Airway epithelial cell (primary cell): ENCODE results near the gene TATDN3. TPM values are rescaled to one million over a fixed set of nuclear protein-coding genes. Genes with fewer than 3 reads are reported as not detected.

Experiments
- total RNA-seq: library from RNA; depleted of rRNA; stranded (reverse); fragments of >200 nt; gene quantifications from 2 replicates; pipeline ENCODE4 v1.2.3, GENCODE V29; 2015

The TATDN3 gene, protein sequence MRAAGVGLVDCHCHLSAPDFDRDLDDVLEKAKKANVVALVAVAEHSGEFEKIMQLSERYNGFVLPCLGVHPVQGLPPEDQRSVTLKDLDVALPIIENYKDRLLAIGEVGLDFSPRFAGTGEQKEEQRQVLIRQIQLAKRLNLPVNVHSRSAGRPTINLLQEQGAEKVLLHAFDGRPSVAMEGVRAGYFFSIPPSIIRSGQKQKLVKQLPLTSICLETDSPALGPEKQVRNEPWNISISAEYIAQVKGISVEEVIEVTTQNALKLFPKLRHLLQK
- 12.6 and 16.3 TPM in 2 replicates for total RNA-seq

DNA sequence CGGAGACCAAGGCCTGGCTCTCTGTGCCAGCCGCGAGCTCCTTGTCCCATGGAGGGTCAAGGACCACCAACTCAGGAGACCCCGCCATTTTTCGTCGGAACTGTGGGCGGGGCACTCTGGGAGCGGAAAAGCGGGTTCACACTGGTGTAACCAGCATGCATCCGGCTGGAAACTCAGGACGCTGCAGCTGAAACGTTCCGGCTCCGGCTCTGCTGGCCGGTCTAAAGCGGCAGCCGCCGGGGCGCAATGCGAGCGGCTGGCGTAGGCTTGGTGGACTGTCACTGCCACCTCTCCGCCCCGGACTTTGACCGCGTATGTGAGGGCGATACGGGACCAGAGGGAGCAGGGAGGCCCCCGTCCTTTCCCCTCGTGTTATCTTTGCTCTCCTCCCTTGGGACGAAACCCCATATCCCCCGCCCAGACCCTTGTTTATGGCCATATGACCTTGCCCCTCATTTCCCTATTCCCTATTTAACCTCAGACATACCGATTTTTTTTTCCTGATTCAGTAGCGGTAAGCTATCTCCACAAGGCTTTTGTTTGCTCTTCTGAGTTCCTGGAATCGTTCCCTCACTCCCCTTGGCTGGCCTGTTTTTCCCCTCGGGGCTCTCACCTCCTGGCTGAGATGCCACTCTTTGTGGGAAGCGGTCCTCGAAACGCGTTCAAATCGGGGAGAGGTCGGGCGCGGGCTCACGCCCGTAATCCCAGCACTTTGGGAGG is at the start of gene TATDN3, which contains the start of gene NSL1:
TATDN3 (plus strand) TSS at position 219 of the 720 bp plus-strand sequence; CDS start at position 247, 28 bp downstream.
NSL1 (minus strand) TSS at position 102 of the 720 bp plus-strand sequence; CDS start at position 88, 14 bp downstream.

DNA sequence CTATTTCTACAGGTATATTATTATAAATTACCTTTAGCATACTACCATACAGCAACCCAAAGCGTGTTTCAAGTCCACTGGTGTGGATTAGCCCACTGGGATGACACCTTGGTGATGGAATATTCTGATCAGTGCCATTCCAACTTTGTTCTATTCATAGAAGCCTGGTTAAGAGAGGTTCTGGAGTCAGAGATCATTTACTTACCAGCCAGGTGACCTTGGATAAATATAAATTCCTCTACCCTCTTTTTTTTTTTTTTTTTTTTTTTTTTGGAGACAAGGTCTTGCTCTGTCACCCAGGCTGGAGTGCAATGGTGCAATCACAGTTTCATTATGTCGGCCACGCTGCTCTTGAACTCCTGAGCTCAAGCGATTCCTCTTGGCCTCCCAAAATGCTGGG is 55.9 kb downstream of the TATDN3 start, which contains the start of gene SPATA45:
SPATA45 (minus strand) TSS at position 101 of the 400 bp plus-strand sequence. CDS start 11,500 bp downstream, outside the sequence.

DNA sequence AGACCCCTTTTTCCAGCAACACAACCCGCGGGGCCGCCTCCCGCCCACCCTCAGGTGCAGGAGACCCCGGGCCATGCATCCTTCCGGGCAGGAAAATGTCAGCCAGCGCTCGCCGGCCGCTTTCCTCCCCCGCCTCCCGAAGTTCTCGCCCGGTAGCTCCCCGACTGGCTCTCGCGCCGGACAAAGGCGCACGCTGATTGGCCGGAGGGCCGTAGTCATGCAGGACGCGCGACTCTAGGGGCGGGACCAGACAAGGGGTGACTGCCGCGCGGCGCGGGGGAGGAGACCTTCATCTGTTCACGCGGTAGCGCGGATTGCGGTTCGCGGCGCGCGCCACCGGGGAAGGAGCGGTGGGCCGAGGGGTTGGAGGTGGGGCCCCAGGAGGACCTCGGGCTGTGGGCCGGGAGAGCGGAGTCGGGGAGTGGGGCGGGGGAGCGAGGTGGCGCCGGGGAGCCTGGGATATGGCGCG is 66.3 kb downstream of the TATDN3 start, which contains the start of gene FLVCR1:
FLVCR1 (plus strand) TSS at position 284 of the 469 bp plus-strand sequence; CDS start at position 462, 178 bp downstream.

Other genes with a start within 250 kb of the TATDN3 start
- 1.7 and 2.9 TPM in 2 replicates for gene ATF3, start 183.1 kb upstream of the TATDN3 start, total RNA-seq
- not detected in 2 replicates for gene BATF3, start 92.1 kb upstream of the TATDN3 start, total RNA-seq
- 17.8 and 22.0 TPM in 2 replicates for gene NSL1, start 117 bp upstream of the TATDN3 start, total RNA-seq
- gene SPATA45, start 55.8 kb downstream of the TATDN3 start, total RNA-seq: not detected in 2 replicates
- 4.6 and 6.8 TPM in 2 replicates for gene FLVCR1, start 66.4 kb downstream of the TATDN3 start, total RNA-seq
- 0.05 and 0.49 TPM in 2 replicates for gene VASH2, start 158.6 kb downstream of the TATDN3 start, total RNA-seq
- gene ANGEL2, start 224.0 kb downstream of the TATDN3 start, total RNA-seq: 19.5 and 23.1 TPM in 2 replicates